ENCODE data around the gene MASP1.
"Not testable (repeated sequence)": the region's sequence is repeated elsewhere in the genome, so short reads cannot be mapped to it uniquely, and the experiment has no call there.

The MASP1 gene

GRCh38 chr3:187267306-187267705, 24.2 kb downstream of the MASP1 start:
- in situ Hi-C loops (cut with HindIII; ENCODE audit: low sequenced_read_pairs) = no loop called here

- in situ Hi-C loops (cut with HindIII; ENCODE audit: low sequenced_read_pairs) = no loop called here
Observed at GRCh38 chr3:187266691-187267090, 24.8 kb downstream of the MASP1 start.

DNA sequence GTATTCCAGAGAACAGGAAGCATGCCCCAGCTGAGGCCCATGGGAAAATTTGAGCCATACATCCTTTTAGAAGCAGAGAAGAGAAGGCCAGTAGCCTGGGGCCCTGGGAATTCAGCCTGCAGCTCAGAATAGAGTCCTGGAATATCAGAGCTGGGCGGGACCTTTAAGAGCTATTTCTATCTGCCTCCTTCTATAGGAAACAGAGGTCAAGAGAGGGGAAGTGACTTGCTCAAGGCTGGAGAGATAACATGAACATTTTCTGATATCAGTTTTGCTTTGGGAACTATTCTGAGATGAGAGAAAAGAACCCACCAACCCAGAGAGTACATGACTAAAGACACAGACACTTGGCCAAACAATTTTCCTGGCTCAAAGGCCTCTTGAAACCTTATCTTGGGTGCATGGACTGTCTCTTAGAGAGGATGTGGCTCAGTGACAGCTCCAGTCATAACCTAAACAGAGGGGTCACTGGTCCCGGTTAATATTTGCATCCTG, 26.0 kb downstream of the MASP1 start:
- in situ Hi-C loops (cut with HindIII; ENCODE audit: low sequenced_read_pairs) = no loop called here

DNA sequence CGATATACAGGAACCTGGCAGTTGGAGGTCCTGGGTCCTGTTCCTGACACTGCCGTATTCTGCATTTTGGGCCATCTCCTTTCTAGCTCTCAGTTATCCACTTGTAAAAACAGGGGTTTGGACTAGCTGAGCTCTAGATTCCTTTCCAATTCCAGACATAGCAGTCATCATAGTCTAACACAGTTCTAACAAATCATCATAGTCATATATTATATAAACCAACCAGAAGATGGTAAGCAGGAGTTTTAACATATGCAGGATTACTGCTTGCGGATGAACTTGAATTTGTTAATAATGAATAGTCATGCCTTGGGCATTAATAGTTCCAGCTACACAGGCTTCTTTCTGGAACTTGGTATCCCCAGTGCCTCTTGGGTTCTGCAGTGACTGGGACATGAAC, 26.6 kb downstream of the MASP1 start:
- in situ Hi-C loops (cut with HindIII; ENCODE audit: low sequenced_read_pairs) = no loop called here

- in situ Hi-C loops (cut with HindIII; ENCODE audit: low sequenced_read_pairs) = no loop called here
Observed at GRCh38 chr3:187264021-187264420, 27.5 kb downstream of the MASP1 start.

DNA sequence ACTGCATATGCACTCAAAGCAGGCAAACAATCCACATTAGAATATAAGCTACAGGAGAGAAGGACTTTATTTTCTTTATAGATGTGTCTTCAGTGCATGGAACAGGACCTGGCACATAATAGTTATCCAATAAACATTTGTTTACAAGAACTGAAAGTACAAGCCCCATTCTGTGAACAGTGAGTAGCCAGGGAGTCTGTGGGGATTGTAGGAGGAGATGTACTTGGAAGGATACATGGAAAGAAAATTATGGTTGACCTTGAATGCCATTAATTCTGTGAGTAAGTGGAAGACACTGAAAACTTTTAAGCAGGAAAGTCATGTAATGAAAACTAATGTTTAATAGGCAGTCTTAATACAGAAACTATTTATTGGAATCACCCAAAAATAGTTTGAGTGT, 28.3 kb downstream of the MASP1 start:
- in situ Hi-C loops (cut with HindIII; ENCODE audit: low sequenced_read_pairs) = no loop called here

- in situ Hi-C loops (cut with HindIII; ENCODE audit: low sequenced_read_pairs) = no loop called here
Observed at GRCh38 chr3:187262360-187262759, 29.2 kb downstream of the MASP1 start.

- in situ Hi-C loops (cut with HindIII; ENCODE audit: low sequenced_read_pairs) = no loop called here
Observed at GRCh38 chr3:187261541-187261969, 30.0 kb downstream of the MASP1 start.

GRCh38 chr3:187259171-187259570, 32.4 kb downstream of the MASP1 start:
- in situ Hi-C loops (cut with HindIII; ENCODE audit: low sequenced_read_pairs) = no loop called here

GRCh38 chr3:187257992-187258692, 33.4 kb downstream of the MASP1 start:
- in situ Hi-C loops (cut with HindIII; ENCODE audit: low sequenced_read_pairs) = no loop called here

GRCh38 chr3:187257471-187257870, 34.1 kb downstream of the MASP1 start:
- in situ Hi-C loops (cut with HindIII; ENCODE audit: low sequenced_read_pairs) = no loop called here

DNA sequence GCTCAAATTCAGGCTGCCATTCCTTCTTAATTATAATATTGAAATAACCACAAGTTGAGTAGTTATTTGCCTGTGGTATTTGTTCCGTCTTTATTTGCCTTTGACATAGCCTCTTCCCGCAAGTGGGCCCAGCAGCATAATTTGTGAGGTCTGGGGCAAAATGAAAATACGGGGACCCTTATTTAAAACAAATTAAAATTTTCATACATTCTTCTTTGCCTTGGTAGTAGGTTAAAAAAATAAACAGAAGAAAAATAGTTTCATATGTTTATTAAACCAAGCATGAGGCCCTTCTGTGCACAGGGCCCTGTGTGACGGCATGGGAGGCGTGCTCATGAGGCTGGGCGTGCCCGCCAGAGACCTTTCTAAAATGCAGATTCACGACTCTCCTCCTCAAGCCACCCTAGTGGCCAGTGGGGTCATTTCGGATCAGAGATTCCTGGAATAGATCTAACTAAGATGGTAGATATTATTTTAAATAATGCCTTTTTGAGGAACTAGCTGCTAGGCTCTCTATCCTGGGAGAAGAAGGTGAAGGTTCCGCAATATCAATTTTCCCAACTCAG, 35.4 kb downstream of the MASP1 start:
- in situ Hi-C loops (cut with HindIII; ENCODE audit: low sequenced_read_pairs) = no loop called here

DNA sequence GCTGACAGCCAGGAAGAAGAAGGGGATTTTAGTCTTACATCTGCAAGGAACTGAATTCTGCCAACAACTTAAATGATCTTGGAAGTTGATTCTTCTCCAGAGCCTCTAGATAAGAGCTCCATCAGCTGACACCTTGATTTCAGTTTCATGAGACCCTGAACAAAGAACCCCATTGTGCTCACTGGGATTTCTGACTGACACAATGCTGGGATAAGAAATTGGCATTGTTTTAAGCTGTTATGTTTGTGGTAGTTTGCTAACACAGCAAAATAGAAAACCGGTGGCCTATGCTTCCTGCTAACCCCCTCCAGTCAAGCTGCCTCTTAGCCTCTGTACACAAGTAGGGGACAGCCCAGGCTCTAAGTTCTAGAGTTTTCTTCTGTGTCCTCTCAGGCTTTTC, 36.2 kb downstream of the MASP1 start:
- in situ Hi-C loops (cut with HindIII; ENCODE audit: low sequenced_read_pairs) = no loop called here

- in situ Hi-C loops (cut with HindIII; ENCODE audit: low sequenced_read_pairs) = no loop called here
Observed at GRCh38 chr3:187252311-187252710, 39.2 kb downstream of the MASP1 start.

GRCh38 chr3:187251599-187251998, 39.9 kb downstream of the MASP1 start:
- in situ Hi-C loops (cut with HindIII; ENCODE audit: low sequenced_read_pairs) = no loop called here

DNA sequence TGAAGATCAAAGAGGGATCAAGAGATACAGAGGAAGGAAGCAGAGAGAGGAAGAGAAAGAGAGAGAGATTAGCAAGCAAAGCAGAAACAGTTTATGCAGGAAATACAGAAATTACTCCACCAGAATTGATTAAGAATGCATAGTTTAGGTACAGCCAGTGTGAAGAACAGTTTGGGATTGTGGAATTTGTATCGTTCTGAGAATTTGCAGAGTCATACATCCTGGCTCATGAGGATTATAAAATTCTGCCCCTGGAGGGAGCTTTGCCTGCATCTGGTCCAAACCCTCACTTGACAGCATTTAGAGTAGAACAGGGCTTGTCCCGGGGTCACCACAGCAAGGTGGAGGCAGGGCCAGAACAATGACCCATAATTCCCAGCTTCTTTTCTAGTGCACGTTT, 44.1 kb downstream of the MASP1 start:
- in situ Hi-C loops (cut with HindIII; ENCODE audit: low sequenced_read_pairs) = no loop called here

DNA sequence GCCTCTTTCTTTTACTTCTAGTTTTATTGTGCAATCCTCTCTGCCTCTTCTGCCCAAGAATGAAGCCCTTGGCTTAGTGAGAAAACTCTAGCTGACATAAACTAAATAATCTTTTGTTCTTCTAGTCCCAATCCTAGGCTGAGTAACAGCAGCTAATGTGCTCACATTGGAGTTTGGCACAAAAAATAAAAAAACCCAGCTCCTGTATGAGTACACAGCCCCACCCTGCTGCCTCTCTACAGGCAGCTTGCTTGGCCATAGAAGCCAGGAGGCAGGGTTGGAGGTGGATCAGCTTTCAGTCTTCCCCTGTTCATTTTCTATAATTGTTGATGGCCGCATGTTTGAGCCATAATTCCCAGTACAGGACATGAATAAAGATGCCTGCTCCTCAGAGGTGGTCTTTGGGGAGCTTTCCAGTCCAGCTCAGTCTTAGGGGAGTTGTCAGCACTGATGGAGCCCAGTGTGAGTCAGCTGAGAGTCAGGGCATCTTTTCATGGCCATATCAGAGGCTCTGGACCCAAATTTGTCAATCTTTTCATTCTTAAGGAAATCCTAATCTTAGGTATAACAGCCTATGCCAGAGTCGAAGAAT, 47.5 kb downstream of the MASP1 start:
- in situ Hi-C loops (cut with HindIII; ENCODE audit: low sequenced_read_pairs) = no loop called here

DNA sequence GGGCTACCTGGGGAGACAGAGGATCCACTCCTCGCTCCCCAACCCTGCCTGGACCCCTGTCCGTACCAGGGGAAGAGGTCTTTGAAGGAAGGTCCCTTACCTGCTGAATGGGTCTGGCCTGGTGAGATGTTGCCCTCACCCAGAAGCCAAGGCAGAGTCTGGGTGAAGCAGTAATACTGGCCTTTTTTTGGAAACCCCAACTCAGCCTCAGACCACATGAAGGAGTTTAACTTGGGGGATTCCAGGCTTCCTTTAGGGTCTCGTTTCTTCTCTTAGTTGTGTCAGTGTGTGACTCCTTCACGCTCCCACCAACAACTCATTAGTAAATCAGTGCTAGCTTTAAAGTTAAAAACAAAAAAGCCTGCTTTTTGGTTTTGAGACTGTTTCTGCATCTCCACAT, 48.6 kb downstream of the MASP1 start:
- in situ Hi-C loops (cut with HindIII; ENCODE audit: low sequenced_read_pairs) = no loop called here

- in situ Hi-C loops (cut with HindIII; ENCODE audit: low sequenced_read_pairs) = no loop called here
Observed at GRCh38 chr3:187242435-187242834, 49.1 kb downstream of the MASP1 start.

GRCh38 chr3:187238835-187239234, 52.7 kb downstream of the MASP1 start:
- in situ Hi-C loops (cut with HindIII; ENCODE audit: low sequenced_read_pairs) = not testable (repeated sequence)

DNA sequence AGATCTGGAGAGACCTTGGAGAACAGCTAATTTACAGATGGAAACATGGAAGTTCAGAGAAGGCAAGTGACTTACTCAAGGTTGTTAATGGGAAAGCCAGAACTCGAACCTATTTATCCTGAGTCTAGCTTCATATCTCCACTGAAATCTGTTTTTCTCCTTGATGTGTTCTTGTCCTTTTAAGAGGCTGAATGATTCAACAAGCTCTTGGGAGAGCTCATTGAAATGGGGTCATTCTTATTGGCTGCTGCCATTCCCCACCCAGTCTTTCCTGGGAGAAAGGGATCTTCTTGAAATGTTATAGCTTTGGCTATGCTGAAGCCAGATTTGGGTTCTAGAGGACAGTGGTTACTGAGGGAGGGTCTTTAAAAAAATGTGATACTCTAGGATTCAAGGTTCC, 53.3 kb downstream of the MASP1 start:
- in situ Hi-C loops (cut with HindIII; ENCODE audit: low sequenced_read_pairs) = no loop called here

- in situ Hi-C loops (cut with HindIII; ENCODE audit: low sequenced_read_pairs) = no loop called here
Observed at GRCh38 chr3:187237741-187238140, 53.8 kb downstream of the MASP1 start.

All from DLD1 (cell line).